GM19035 (cell line): Measurements from ENCODE around the gene MAST4.

Experiments used
- ATAC-seq: cut with Tn5 transposase; IDR thresholded peaks from one replicate; pipeline ENCODE4 v1.9.1; 2021; ENCODE audit not compliant: unreplicated experiment

The MAST4 gene

DNA sequence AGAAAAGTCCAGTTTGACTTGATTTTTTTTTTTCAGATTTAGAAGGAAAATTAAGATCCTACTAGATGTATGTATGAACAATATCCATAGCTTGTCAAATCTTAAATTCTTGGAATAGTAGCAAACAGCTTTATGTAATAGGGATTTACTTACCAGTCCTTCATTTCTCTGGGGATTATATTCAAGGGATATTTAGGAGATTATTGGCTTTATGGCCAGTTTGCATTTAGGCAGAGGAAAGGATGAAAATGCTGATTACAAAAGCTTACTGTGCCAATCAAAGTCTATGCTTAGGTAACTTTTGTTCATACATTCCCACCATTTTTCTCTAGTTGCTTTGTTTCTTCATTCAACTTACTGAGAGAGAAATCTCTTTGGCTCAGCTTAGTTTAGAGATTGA lies 47.9 kb downstream of the MAST4 start:
- no peak for ATAC-seq

GRCh38 chr5:66645039-66645438 lies 48.8 kb downstream of the MAST4 start:
- no peak for ATAC-seq

DNA sequence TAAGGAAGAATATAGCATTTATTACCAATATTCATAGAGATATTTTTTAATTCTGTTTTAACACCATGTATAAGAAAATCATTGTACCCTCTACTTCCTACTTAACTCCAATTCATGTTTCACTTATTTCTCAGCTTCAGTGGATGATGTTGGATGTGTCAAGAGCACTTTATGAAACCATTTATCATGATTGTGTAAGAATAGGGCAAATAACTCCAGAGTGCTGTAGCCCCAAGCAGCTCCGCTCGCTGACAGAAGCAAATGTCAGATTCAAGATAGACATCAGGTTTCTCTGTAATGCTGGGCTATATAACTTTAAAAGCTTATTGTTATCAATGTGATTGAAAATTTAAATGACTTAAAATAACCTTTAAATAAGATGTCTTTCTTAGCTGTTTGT lies 50.4 kb downstream of the MAST4 start:
- no peak for ATAC-seq

DNA sequence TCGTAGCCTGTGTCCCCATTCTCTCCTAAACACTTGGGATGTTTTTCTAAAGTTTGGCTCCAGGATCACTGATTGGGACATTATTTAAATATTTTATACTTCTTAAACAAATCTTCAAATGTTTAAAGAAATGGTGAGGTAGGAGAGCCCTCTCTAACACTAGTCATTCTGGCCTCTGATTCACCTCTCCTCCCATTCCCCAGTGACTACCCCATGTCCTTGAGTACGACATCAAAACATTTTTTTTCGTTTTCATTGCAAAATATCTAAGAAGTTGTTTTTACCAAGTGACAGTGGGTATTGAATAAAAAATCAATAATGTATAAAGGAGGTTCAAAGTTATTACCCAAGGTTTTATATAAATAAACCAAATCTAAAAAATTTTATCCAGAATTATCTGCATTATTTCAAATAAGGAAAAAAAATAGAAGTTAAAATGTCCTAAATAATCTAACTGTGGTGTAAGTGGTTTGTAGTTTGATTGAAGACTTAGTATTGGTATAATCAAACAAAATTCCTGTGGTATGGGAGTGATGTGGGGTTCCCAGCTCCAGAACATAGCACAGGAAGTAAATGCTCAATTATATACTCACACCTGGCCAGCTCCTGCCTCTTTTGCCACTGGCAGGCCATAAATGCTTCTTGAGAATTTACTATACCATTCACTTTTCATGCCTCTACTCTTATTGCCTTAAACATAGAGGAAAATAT lies 51.1 kb downstream of the MAST4 start:
- no peak for ATAC-seq

GRCh38 chr5:66652818-66653217 lies 56.6 kb downstream of the MAST4 start:
- ATAC-seq: no peak

- no peak for ATAC-seq
Measured at GRCh38 chr5:66653325-66653724, 57.1 kb downstream of the MAST4 start.

- ATAC-seq: no peak
Measured at GRCh38 chr5:66655395-66656324, 59.5 kb downstream of the MAST4 start.

- no peak for ATAC-seq
Measured at GRCh38 chr5:66658516-66658915, 62.3 kb downstream of the MAST4 start.

DNA sequence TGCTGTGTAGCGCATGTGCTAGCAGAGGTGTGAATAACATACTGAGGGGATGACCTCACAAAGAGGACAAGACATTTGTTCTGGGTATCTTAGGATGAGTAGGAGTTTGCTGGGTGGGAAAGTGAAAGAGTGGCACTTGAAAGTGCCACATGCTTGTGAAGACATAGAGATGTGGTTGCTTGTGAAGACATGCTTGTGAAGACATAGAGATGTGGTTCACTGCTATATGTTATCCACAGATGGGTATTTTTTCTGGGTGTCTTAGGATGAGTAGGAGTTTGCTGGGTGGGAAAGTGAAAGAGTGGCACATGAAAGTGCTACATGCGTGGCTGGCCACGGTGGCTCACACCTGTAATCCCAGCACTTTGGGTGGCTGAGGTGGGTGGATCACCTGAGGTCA lies 63.6 kb downstream of the MAST4 start:
- ATAC-seq: no peak

GRCh38 chr5:66660396-66660795 lies 64.2 kb downstream of the MAST4 start:
- no peak for ATAC-seq

- ATAC-seq: no peak
Measured at GRCh38 chr5:66661149-66661548, 65.0 kb downstream of the MAST4 start.

DNA sequence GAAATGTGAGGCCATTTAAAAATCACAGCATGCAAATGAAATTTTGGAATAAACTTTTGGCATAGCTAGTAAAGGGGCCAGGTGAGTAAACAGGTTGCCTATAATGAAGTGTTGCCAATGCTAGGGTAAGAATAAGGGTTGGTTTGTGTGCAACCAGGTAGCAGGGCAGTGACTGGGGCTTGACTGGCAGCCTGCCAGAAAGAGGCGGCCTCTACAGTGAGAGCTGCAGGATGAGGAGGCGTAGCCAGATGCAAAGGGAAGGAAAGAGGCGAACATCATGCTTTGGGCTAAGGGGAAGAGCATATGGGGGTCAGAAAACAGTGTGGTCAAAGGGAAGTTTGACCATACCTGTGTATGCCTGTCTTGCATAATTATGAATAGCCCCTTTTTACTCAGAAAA lies 70.6 kb downstream of the MAST4 start:
- no peak for ATAC-seq

DNA sequence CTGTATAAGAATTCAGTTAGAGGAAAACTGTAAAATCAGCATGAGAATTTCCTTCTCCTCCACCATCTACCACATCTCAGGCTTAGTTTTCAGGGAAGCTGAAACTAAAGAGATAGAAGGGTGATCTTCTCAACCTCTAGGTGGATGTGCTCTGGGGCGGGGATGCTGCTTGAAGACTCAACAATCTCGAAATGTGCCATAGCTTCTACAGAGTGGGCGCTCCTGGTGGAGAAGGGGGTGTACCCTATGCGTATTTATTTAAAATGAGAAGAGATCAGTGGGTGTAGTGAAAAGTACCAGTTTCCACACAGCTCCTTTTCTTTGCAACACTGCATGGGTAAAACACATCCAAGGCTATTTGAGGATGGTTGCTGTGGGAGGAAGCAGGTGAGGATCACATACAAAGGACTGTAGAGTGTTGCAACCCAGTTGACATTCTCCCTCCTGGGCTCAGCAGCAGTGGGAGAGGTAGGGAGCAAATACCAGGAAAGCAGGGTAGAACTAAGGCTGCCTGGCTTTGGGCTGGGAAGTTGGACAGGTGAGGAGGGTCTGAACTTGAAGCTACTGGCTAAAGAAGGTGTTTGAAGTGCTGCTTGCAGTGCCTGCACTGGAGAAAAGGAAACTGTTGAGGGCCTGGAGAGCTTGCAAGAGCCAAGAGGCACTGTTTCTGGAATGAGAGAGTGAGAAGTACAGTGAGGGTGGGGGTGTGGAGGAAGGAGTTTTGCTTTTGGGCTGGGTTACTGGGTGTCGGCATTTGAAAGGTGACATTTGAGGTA lies 73.1 kb downstream of the MAST4 start:
- ATAC-seq: no peak

DNA sequence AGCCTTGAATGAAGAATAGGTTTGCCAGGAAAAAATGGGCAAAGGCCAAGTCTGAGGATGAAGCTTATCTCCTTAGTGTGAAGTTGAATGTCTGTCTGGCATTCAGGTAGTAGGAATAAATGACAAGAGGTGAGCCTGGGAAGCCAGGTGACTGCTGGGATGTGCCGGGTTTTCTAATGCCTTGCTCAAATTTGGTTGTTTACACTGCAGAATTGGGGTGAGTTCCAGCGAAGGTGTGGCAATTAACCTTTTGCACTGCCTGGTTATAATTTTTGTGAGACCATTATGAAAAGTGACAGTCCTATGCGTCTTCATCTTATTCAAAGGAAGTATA lies 73.6 kb downstream of the MAST4 start:
- no peak for ATAC-seq

GRCh38 chr5:66671305-66671704 lies 75.1 kb downstream of the MAST4 start:
- no peak for ATAC-seq

DNA sequence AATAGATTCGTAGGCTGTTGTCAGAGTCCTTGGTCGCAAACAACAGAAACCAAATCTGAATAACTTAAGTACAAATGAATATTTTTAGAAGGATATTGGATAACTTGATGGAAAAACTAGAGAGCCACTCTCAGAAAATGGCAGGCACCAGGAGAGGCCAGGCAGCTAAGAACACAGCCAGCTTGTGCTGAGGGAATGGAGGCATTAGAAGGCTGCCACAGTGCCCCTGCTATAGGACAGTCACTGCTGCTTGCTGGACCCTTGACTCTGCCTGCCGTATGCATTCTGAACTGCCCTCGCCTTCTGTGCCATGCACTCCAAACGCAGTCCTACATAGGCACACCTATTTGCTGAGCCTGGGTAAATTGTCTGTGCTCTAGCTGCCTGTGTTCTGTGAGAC lies 78.6 kb downstream of the MAST4 start:
- ATAC-seq: no peak

DNA sequence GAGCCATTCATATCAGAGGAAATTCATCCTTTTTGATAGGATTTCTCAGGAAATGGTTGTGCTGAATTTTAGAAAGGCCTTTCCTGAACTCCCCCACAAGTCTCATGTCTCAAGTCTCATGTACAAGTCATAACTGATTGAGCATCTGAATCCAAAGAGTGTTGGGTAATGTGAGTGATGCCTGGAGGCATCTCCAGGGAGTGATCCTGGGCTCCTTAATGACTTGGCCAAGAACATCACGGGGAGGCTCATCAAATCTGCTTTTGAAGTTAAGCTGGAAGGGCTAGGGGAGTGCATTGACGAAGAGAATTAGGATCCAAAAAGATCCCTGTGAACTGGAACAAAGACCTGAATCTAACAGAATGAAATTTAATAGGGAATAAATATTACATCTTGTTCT lies 79.2 kb downstream of the MAST4 start:
- no peak for ATAC-seq

- ATAC-seq: no peak
Measured at GRCh38 chr5:66680221-66680620, 84.0 kb downstream of the MAST4 start.

DNA sequence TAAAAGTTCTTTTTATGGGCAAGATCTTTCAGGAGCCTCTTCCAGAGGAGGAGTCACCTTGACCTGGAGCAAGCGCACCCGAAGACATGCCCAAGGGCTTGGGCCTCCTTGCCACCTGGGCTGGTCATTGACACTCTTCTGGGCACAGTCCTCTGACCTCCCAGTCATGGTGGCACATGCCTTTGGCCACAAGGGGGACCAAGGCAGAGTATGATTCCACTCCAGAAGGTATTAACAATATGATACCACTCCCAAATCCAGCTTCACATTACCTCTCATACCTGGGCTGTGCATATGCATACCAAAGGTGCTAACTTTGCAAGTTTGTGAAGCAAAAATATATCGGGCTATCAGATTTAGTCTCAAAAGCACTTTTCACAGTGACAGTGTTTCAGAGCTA lies 84.6 kb downstream of the MAST4 start:
- ATAC-seq: no peak

GRCh38 chr5:66684663-66685062 lies 88.5 kb downstream of the MAST4 start:
- no peak for ATAC-seq

DNA sequence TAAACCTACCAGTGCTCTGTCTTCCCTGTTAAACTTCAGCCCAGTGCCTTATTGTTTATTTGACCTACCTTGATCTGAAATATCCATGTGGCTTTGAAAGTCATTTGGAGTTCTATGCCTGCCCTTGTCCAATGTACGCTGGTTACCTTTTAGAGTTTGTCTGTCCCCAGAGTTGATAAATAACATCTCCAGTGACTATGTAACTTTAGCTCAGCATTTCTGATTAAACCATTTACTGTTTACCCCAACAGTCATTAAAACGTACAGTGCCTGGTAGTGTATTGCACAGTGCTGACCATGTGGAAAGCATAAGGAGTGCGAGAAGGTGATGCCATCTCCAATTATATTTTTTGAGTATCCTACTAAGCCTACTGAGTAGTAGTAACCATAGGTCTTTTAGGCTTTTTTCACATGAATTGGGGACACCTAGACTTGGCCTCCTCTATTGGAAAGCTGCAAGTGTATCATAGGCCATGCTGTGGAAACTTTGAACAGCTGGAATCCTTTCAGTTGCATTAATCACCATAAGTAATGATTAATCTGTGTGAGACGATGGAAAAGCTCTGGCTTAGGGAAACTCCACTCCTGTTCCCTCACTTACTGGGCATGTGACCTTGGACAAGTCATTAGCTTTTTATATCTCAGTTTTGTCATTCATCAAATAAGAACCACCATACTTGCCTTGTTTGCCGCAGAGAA lies 93.5 kb downstream of the MAST4 start:
- no peak for ATAC-seq
